ENCODE measurements around the gene ASAP2. TPM values are rescaled to one million over a fixed set of nuclear protein-coding genes. Genes with fewer than 3 reads are reported as not detected.

The ASAP2 gene
- total and polyA plus RNA-seq, 2 donors (not counting 1 experiment from before 2014, with no cell fraction given): 0.04 TPM; not detected in 1

GRCh38 chr2:9373047-9373446, 166.4 kb downstream of the ASAP2 start:
- intact Hi-C loops (cut with micrococcal nuclease): no loop called here
- Histone ChIP-seq H3K4me3 (ENCODE audit: control extremely low read depth in 1 of 5, extremely low read depth in 1 of 5, insufficient read depth in 1 of 5, low read depth in 2 of 5, low read length in 4 of 5) (no peak overlapping the region), H3K9ac (ENCODE audit: low read length) (no peak overlapping the region), H4K20me1 (ENCODE audit: control insufficient read depth, insufficient read depth, low read length, poor library complexity, severe bottlenecking) (no peaks in the 10 kb centered on the region), H3K4me1 (ENCODE audit: control insufficient read depth in 2 of 2, insufficient read depth in 2 of 2, low read length in 2 of 2) (peaks cover 12 to 14% of the 10 kb centered on the region in 2 donors), H3K27me3 (replicated peaks in 1 of 4; ENCODE audit: control extremely low read depth in 1 of 4, control insufficient read depth in 3 of 4, insufficient read depth in 4 of 4, low read length in 3 of 4) (peaks cover 0 to 8% (median 0%) of the 10 kb centered on the region in 4 experiments), H3K79me2 (ENCODE audit: control insufficient read depth, insufficient read depth, low read length) (no peaks in the 10 kb centered on the region), H3K36me3 (replicated peaks in 1 of 2; ENCODE audit: control extremely low read depth in 1 of 2, control insufficient read depth in 1 of 2, extremely low read depth in 1 of 2, insufficient read depth in 2 of 2, low read length in 1 of 2) (no peaks in the 10 kb centered on the region), H2AFZ (ENCODE audit: insufficient read depth, low read depth, low read length, poor library complexity, severe bottlenecking) (no peak overlapping the region), H3K9me3 (ENCODE audit: control extremely low read depth in 1 of 3, control insufficient read depth in 2 of 3, insufficient read depth in 1 of 3, low read length in 2 of 3) (no peaks in the 10 kb centered on the region), H3K4me2 (replicated peaks; ENCODE audit: low read depth, low read length, poor library complexity, severe bottlenecking) (peak overlapping the region; percentile 26), H3K27ac (ENCODE audit: low read length in 2 of 2) (no peak overlapping the region)
- CTCF ChIA-PET: no interaction called here
- no peak overlapping the region for H3K4me3 Mint-ChIP-seq
- no peak overlapping the region for H3K27ac Mint-ChIP-seq
- peaks cover 15% of the 10 kb centered on the region for H3K4me1 Mint-ChIP-seq
- POLR2A ChIA-PET: no interaction called here
- peak; percentile 19 for DNase-seq
- peak; percentile 17 for ATAC-seq (ENCODE audit: low read depth)
- H3K27me3 Mint-ChIP-seq: peaks cover 36% of the 10 kb centered on the region
- 62% methylated on average over 16 of the region's 17 CpGs for WGBS (ENCODE audit: insufficient coverage)
- H3K9me3 Mint-ChIP-seq (ENCODE audit: insufficient read depth): no peaks in the 10 kb centered on the region
- TF ChIP-seq EZH2 (IDR thresholded peaks at IDR 0.05; ENCODE audit: borderline replicate concordance, insufficient read depth, low read depth, low read length, poor library complexity, severe bottlenecking): no peak
- TF ChIP-seq CTCF (IDR thresholded peaks at IDR 0.05): no peak

DNA sequence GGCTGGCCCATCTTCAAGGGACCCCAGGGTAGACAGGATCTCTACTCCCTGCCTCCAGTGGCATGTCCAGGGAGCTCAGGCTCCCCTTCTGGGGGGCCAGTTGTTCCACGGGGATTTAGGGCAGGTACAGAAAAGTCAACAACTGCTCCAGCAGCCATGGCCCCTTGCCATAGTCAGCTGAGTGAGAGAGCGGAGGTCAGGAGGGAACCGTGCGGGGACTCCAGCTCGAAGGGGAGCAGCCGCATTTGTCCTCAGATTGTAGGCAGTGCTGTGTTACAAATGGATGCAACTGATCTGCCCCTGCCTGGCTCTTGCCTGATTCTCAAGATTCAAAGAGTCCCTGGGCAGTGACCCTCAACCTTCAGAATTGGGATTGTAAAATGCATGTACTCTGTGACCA, 166.9 kb downstream of the ASAP2 start:
- Histone ChIP-seq H3K27ac (ENCODE audit: low read length in 2 of 2) (no peak overlapping the region), H2AFZ (ENCODE audit: insufficient read depth, low read depth, low read length, poor library complexity, severe bottlenecking) (no peak overlapping the region), H3K4me3 (ENCODE audit: control extremely low read depth in 1 of 5, extremely low read depth in 1 of 5, insufficient read depth in 1 of 5, low read depth in 2 of 5, low read length in 4 of 5) (no peak overlapping the region), H3K9me3 (ENCODE audit: control extremely low read depth in 1 of 3, control insufficient read depth in 2 of 3, insufficient read depth in 1 of 3, low read length in 2 of 3) (no peaks in the 10 kb centered on the region), H4K20me1 (ENCODE audit: control insufficient read depth, insufficient read depth, low read length, poor library complexity, severe bottlenecking) (no peaks in the 10 kb centered on the region), H3K4me2 (replicated peaks; ENCODE audit: low read depth, low read length, poor library complexity, severe bottlenecking) (peak overlapping the region; percentile 26), H3K9ac (ENCODE audit: low read length) (no peak overlapping the region), H3K27me3 (replicated peaks in 1 of 4; ENCODE audit: control extremely low read depth in 1 of 4, control insufficient read depth in 3 of 4, insufficient read depth in 4 of 4, low read length in 3 of 4) (peaks cover 0 to 8% (median 0%) of the 10 kb centered on the region in 4 experiments), H3K79me2 (ENCODE audit: control insufficient read depth, insufficient read depth, low read length) (no peaks in the 10 kb centered on the region), H3K36me3 (replicated peaks in 1 of 2; ENCODE audit: control extremely low read depth in 1 of 2, control insufficient read depth in 1 of 2, extremely low read depth in 1 of 2, insufficient read depth in 2 of 2, low read length in 1 of 2) (no peaks in the 10 kb centered on the region), H3K4me1 (ENCODE audit: control insufficient read depth in 2 of 2, insufficient read depth in 2 of 2, low read length in 2 of 2) (peaks cover 12 to 14% of the 10 kb centered on the region in 2 donors)
- Mint-ChIP-seq H3K27ac (no peak overlapping the region), H3K27me3 (peaks cover 35% of the 10 kb centered on the region), H3K4me1 (peaks cover 15% of the 10 kb centered on the region), H3K4me3 (no peak overlapping the region), H3K9me3 (ENCODE audit: insufficient read depth) (no peaks in the 10 kb centered on the region)
- ChIA-PET CTCF (no interaction called here), POLR2A (no interaction called here)
- 96% methylated on average over 6 of the region's 6 CpGs for WGBS (ENCODE audit: insufficient coverage)
- DNase-seq (no peak), ATAC-seq (ENCODE audit: low read depth) (no peak)
- TF ChIP-seq EZH2 (IDR thresholded peaks at IDR 0.05; ENCODE audit: borderline replicate concordance, insufficient read depth, low read depth, low read length, poor library complexity, severe bottlenecking) (no peak), CTCF (IDR thresholded peaks at IDR 0.05) (no peak)
- intact Hi-C loops (cut with micrococcal nuclease): no loop called here
